Ectodermal cell (in vitro differentiated cells): ENCODE measurements around the gene GNAI2. TPM values are rescaled to one million over a fixed set of nuclear protein-coding genes. Genes with fewer than 3 reads are reported as not detected.

Source experiments
- H3K27ac ChIP-seq: 2 replicates; pipeline ENCODE4 v1.7.0; 2013; ENCODE audit warnings: mild to moderate bottlenecking, low read depth, low read length; ENCODE audit not compliant: insufficient read depth, poor library complexity, severe bottlenecking
- H3K27me3 ChIP-seq: 2 replicates; pipeline ENCODE4 v1.7.0; 2013; ENCODE audit warnings: mild to moderate bottlenecking, low read length; ENCODE audit not compliant: insufficient read depth, control insufficient read depth, poor library complexity, severe bottlenecking
- H3K36me3 ChIP-seq: one replicate; pipeline ENCODE4 v1.7.0; 2013; ENCODE audit warnings: low read length; ENCODE audit not compliant: control insufficient read depth, insufficient read depth
- H3K4me1 ChIP-seq: one replicate; pipeline ENCODE4 v1.7.0; 2013; ENCODE audit warnings: low read length; ENCODE audit not compliant: control insufficient read depth, insufficient read depth
- H3K4me3 ChIP-seq: 2 replicates; pipeline ENCODE4 v1.7.0; 2013; ENCODE audit warnings: low read depth, low read length, control low read depth; ENCODE audit not compliant: insufficient read depth
- H3K9me3 ChIP-seq: 2 replicates; pipeline ENCODE4 v1.7.0; 2013; ENCODE audit warnings: mild to moderate bottlenecking, low read length, moderate library complexity; ENCODE audit not compliant: control insufficient read depth
- WGBS, 2 experiments: methylation state at CpG; one replicate each; pipeline ENCODE4 v1.1.7; 2013; ENCODE audit warnings: missing lambda C conversion rate in 2 of 2; 5-methylcytosine and 5-hydroxymethylcytosine counted together
- polyA plus RNA-seq, 4 experiments: library from polyadenylated mRNA; stranded (reverse); fragments of 50-300 nt; gene quantifications; one replicate each; pipeline ENCODE4 v1.2.3, GENCODE V29; 2013

Gene GNAI2
- polyA plus RNA-seq (2013, experiment 1 of 4) = 374 TPM
- polyA plus RNA-seq (2013, experiment 2 of 4) = 389 TPM
- polyA plus RNA-seq (2013, experiment 3 of 4) = 311 TPM
- 351 TPM for polyA plus RNA-seq (2013, experiment 4 of 4)

GRCh38 chr3:50235716-50236483 lies at the start of gene GNAI2:
Gene GNAI2 (plus strand): TSS chr3:50236204. CDS start chr3:50236336, 132 bp downstream.
- WGBS, 2 experiments = 0% methylated on average over 75 of the region's 75 CpGs
- Histone ChIP-seq H3K36me3 (no peaks in the 10 kb centered on the region), H3K4me3 (peak within 1 kb of the TSS; percentile 81), H3K9me3 (no peaks in the 10 kb centered on the region), H3K27me3 (no peaks in the 10 kb centered on the region), H3K4me1 (peaks cover 54% of the 10 kb centered on the region), H3K27ac (peak within 1 kb of the TSS; percentile 56)

- Histone ChIP-seq H3K27me3 (no peaks in the 10 kb centered on the region), H3K4me1 (peaks cover 12% of the 10 kb centered on the region), H3K9me3 (no peaks in the 10 kb centered on the region), H3K27ac (no peak overlapping the region), H3K4me3 (no peak overlapping the region), H3K36me3 (peaks cover 20% of the 10 kb centered on the region)
- WGBS, 2 experiments = 97% methylated on average over 18 to 19 of the region's 19 CpGs
Observed at GRCh38 chr3:50187750-50188149, 48.3 kb upstream of the GNAI2 start.

DNA sequence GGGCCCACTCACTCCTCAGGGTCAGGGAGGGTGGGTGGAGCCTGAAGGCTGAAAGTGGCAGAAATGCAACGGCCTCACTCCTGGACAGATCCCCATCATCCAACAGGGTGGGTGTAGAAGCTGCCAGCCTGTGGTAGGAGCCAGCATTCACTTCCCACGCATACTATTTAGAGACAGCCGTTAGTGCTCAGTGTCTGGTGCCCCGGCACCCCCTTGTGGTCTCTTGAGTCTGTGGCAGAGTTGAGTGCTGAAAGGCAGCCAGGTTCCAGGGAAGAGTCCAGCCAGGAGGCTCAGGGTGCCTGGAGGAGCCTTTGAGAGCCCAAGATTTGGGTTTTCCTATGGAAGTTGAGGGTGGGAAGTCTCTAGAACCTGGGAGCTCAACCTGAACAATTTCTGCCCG lies 46.7 kb upstream of the GNAI2 start:
- peaks cover 20% of the 10 kb centered on the region for H3K36me3 ChIP-seq
- no peak overlapping the region for H3K4me3 ChIP-seq
- no peak overlapping the region for H3K27ac ChIP-seq
- no peaks in the 10 kb centered on the region for H3K9me3 ChIP-seq
- H3K27me3 ChIP-seq = peaks cover 5% of the 10 kb centered on the region
- WGBS, 2 experiments = 33 to 43% methylated on average over 5 of the region's 5 CpGs
- peaks cover 12% of the 10 kb centered on the region for H3K4me1 ChIP-seq

DNA sequence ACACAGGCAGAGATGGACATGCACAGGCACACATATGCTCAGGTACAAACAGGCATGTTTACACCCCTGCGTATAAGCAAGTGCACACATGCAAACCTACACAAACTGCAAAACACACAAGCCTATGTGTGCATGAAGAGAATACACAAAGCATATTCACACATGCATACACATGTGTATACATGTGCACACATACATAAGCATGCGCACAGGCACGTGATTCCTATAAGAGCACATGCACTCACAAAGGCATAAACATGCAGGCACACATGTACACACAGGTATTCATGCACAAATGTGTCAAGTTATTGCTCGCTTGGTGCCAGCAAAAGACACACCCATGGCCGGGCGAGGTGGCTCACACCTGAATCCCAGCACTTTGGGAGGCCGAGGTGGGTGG lies 46.0 kb upstream of the GNAI2 start:
- H3K4me1 ChIP-seq = peaks cover 12% of the 10 kb centered on the region
- H3K9me3 ChIP-seq = no peaks in the 10 kb centered on the region
- no peak overlapping the region for H3K27ac ChIP-seq
- no peak overlapping the region for H3K4me3 ChIP-seq
- 93 to 94% methylated on average over 7 of the region's 7 CpGs for WGBS, 2 experiments
- H3K36me3 ChIP-seq = peaks cover 13% of the 10 kb centered on the region
- peaks cover 8% of the 10 kb centered on the region for H3K27me3 ChIP-seq

- WGBS, 2 experiments = 87 to 90% methylated on average over 8 of the region's 8 CpGs
- Histone ChIP-seq H3K4me1 (peaks cover 12% of the 10 kb centered on the region), H3K27me3 (peaks cover 8% of the 10 kb centered on the region)
Observed at GRCh38 chr3:50190936-50191660, 44.9 kb upstream of the GNAI2 start, which contains the start of gene GNAT1. Gene GNAT1 (plus strand): TSS chr3:50191610. CDS start chr3:50191726, 116 bp downstream.

DNA sequence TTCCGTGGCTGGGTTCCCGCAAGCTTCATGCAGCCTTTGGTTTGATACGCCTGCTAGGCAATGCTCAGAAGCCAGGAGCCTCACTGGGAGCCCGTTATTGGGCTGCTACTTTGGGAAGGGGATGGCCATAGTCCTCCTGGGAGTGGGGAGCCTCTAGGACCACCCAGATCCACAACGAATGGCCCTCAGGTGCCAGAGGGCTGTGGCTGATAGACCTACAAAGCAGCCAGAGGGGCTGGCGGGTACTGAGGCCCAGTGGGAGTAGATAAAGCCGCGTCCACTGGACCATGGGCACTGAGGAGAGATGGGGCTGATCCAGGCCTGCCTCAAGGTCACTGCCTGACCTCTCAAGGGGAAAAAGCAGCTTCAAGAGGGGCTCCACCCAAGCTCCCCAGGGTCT lies 43.9 kb upstream of the GNAI2 start:
- WGBS, 2 experiments = 87 to 88% methylated on average over 8 of the region's 8 CpGs
- Histone ChIP-seq H3K9me3 (no peaks in the 10 kb centered on the region), H3K4me3 (no peak overlapping the region), H3K27ac (no peak overlapping the region), H3K36me3 (no peaks in the 10 kb centered on the region), H3K4me1 (peaks cover 12% of the 10 kb centered on the region), H3K27me3 (peaks cover 8% of the 10 kb centered on the region)

More at GRCh38 chr3:50190936-50191660, 44.9 kb upstream of the GNAI2 start, which contains the start of gene GNAT1:
- Histone ChIP-seq H3K27ac (no peak within 1 kb of the TSS), H3K36me3 (peaks cover 3% of the 10 kb centered on the region), H3K9me3 (no peaks in the 10 kb centered on the region), H3K4me3 (no peak within 1 kb of the TSS)

- Histone ChIP-seq H3K4me1 (peaks cover 12% of the 10 kb centered on the region), H3K27me3 (peaks cover 8% of the 10 kb centered on the region), H3K9me3 (no peaks in the 10 kb centered on the region), H3K27ac (no peak overlapping the region), H3K4me3 (no peak overlapping the region), H3K36me3 (no peaks in the 10 kb centered on the region)
- WGBS, 2 experiments = 51 to 52% methylated on average over 21 of the region's 21 CpGs
Observed at GRCh38 chr3:50192689-50193141, 43.3 kb upstream of the GNAI2 start.

GRCh38 chr3:50193286-50193685 lies 42.7 kb upstream of the GNAI2 start:
- H3K27me3 ChIP-seq = peaks cover 8% of the 10 kb centered on the region
- H3K4me3 ChIP-seq = no peak overlapping the region
- 94 to 95% methylated on average over 36 of the region's 36 CpGs for WGBS, 2 experiments
- no peaks in the 10 kb centered on the region for H3K9me3 ChIP-seq
- H3K4me1 ChIP-seq = peaks cover 12% of the 10 kb centered on the region
- no peaks in the 10 kb centered on the region for H3K36me3 ChIP-seq
- H3K27ac ChIP-seq = no peak overlapping the region

GRCh38 chr3:50193746-50194127 lies 42.3 kb upstream of the GNAI2 start:
- 95% methylated on average over 34 of the region's 34 CpGs for WGBS, 2 experiments
- Histone ChIP-seq H3K4me3 (no peak overlapping the region), H3K4me1 (peaks cover 11% of the 10 kb centered on the region), H3K27ac (no peak overlapping the region), H3K9me3 (no peaks in the 10 kb centered on the region), H3K36me3 (no peaks in the 10 kb centered on the region), H3K27me3 (peaks cover 8% of the 10 kb centered on the region)
